ENCODE results near the gene WWTR1. TPM values are rescaled to one million over a fixed set of nuclear protein-coding genes. Genes with fewer than 3 reads are reported as not detected.
A peak's percentile ranks its signal among the peaks of the same experiment; 100 is the strongest.

The WWTR1 gene
- total and polyA plus RNA-seq, 2 of the 8 experiments (the other 6 are each of a cell fraction or from before 2014, with no cell fraction given): 15.7 to 18.6 TPM

GRCh38 chr3:149506965-149507364 lies 150.9 kb downstream of the WWTR1 start:
- Histone ChIP-seq H3K4ac (replicated peaks; ENCODE audit: insufficient read length, low read depth, low read length) (no peak overlapping the region), H3K9ac (replicated peaks in 1 of 4; ENCODE audit: extremely low read depth in 1 of 4, low read depth in 3 of 4, low read length in 3 of 4) (no peak overlapping the region), H2BK5ac (ENCODE audit: low read depth, low read length) (no peak overlapping the region), H2BK20ac (ENCODE audit: low read length) (no peak overlapping the region), H4K91ac (replicated peaks; ENCODE audit: insufficient read length, low read length) (no peak overlapping the region), H3K79me1 (ENCODE audit: low read depth, low read length) (no peaks in the 10 kb centered on the region), H3K14ac (ENCODE audit: insufficient read length) (no peak overlapping the region), H3K27me3 (replicated peaks in 1 of 4; ENCODE audit: control insufficient read depth in 3 of 4, extremely low read depth in 1 of 4, insufficient read depth in 3 of 4, low read length in 3 of 4) (no peaks in the 10 kb centered on the region), H3K4me2 (ENCODE audit: insufficient read depth in 1 of 2, low read depth in 2 of 2, low read length in 2 of 2) (no peak overlapping the region), H3K4me3 (ENCODE audit: extremely low read depth in 1 of 4, insufficient read depth in 2 of 4, low read depth in 3 of 4, low read length in 4 of 4) (no peak overlapping the region), H2AK5ac (ENCODE audit: low read depth, low read length) (no peak overlapping the region), H3K4me1 (replicated peaks in 1 of 4; ENCODE audit: control insufficient read depth in 3 of 4, insufficient read depth in 4 of 4, low read length in 3 of 4) (no peaks in the 10 kb centered on the region), H4K5ac (ENCODE audit: insufficient read length, low read depth, low read length) (no peak overlapping the region), H3K9me3 (ENCODE audit: insufficient read depth in 2 of 2, low read depth in 1 of 2, low read length in 1 of 2) (no peaks in the 10 kb centered on the region), H4K8ac (ENCODE audit: extremely low read depth, insufficient read depth, low read length) (no peak overlapping the region), H2BK15ac (ENCODE audit: low read length) (no peak overlapping the region), H2BK12ac (ENCODE audit: low read depth, low read length) (no peak overlapping the region), H2BK120ac (replicated peaks; ENCODE audit: low read depth, low read length) (no peak overlapping the region), H3K23ac (ENCODE audit: insufficient read length) (no peak overlapping the region), H3K56ac (replicated peaks; ENCODE audit: insufficient read length, low read depth, low read length) (no peak overlapping the region), H3K79me2 (ENCODE audit: control insufficient read depth in 1 of 2, insufficient read depth in 2 of 2, low read length in 2 of 2) (no peaks in the 10 kb centered on the region), H3K23me2 (ENCODE audit: low read depth, low read length) (no peaks in the 10 kb centered on the region), H3K18ac (ENCODE audit: extremely low read depth, low read length) (no peak overlapping the region), H3K27ac (ENCODE audit: low read depth, low read length) (no peak overlapping the region), H4K20me1 (replicated peaks in 1 of 2; ENCODE audit: control insufficient read depth in 1 of 2, insufficient read depth in 2 of 2, low read length in 2 of 2) (no peaks in the 10 kb centered on the region), H2AFZ (ENCODE audit: low read length) (peak overlapping the region; percentile 81), H3K36me3 (ENCODE audit: control insufficient read depth in 2 of 4, insufficient read depth in 4 of 4, low read length in 3 of 4) (no peaks in the 10 kb centered on the region; a peak in 1 of 8 replicates)
- DNase-seq (ENCODE audit: low read depth in 1 of 2, low spot score in 2 of 2): no peak
- ChIA-PET CTCF (ENCODE audit: partially characterized antibody) (interaction anchor here (0.7 to 7.1 kb wide), 7 partner anchors 12 to 430 kb away, joined by 3 to 41 read pairs (median 3); no protein-coding TSS in a partner anchor), POLR2A (ENCODE audit: partially characterized antibody) (no interaction called here)
- WGBS, 2 experiments (ENCODE audit: extremely low coverage in 1 of 2, insufficient coverage in 1 of 2, insufficient read length in 1 of 2, insufficient replicate concordance in 2 of 2, low coverage in 1 of 2, low lambda C conversion rate in 2 of 2, missing lambda C conversion rate in 1 of 2): 82% methylated on average over 2 of the region's 2 CpGs; no CpG with 5 or more reads in 1 of the 2 experiments
- FAIRE-seq: no peak
- no peak for TF ChIP-seq EP300 (IDR thresholded peaks at IDR 0.05; ENCODE audit: borderline replicate concordance in 1 of 2, low read depth in 2 of 2, low read length in 2 of 2)
- TF ChIP-seq RBBP5 (IDR thresholded peaks at IDR 0.05; ENCODE audit: borderline replicate concordance, low read depth, low read length): no peak
- no peak for TF ChIP-seq CBX5 (IDR thresholded peaks at IDR 0.05; ENCODE audit: low read depth, low read length)
- no peak for TF ChIP-seq CREB1 (IDR thresholded peaks at IDR 0.05)
- TF ChIP-seq RNF2 (IDR thresholded peaks at IDR 0.05; ENCODE audit: borderline replicate concordance, low read depth, low read length, missing control alignments, poor library complexity, severe bottlenecking): no peak
- no peak for TF ChIP-seq ATF2 (IDR thresholded peaks at IDR 0.05; ENCODE audit: low read length)
- no peak for TF ChIP-seq E2F6 (IDR thresholded peaks at IDR 0.05)
